HG02678 (cell line): ENCODE results near the gene SRP14.
"Not testable (repeated sequence)": the region's sequence is repeated elsewhere in the genome, so short reads cannot be mapped to it uniquely, and the experiment has no call there.

Source experiments
- ATAC-seq: cut with Tn5 transposase; IDR thresholded peaks from one replicate; pipeline ENCODE4 v1.9.1; 2021; ENCODE audit warnings: mild to moderate bottlenecking, moderate library complexity; ENCODE audit not compliant: unreplicated experiment

SRP14 gene, protein sequence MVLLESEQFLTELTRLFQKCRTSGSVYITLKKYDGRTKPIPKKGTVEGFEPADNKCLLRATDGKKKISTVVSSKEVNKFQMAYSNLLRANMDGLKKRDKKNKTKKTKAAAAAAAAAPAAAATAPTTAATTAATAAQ

DNA sequence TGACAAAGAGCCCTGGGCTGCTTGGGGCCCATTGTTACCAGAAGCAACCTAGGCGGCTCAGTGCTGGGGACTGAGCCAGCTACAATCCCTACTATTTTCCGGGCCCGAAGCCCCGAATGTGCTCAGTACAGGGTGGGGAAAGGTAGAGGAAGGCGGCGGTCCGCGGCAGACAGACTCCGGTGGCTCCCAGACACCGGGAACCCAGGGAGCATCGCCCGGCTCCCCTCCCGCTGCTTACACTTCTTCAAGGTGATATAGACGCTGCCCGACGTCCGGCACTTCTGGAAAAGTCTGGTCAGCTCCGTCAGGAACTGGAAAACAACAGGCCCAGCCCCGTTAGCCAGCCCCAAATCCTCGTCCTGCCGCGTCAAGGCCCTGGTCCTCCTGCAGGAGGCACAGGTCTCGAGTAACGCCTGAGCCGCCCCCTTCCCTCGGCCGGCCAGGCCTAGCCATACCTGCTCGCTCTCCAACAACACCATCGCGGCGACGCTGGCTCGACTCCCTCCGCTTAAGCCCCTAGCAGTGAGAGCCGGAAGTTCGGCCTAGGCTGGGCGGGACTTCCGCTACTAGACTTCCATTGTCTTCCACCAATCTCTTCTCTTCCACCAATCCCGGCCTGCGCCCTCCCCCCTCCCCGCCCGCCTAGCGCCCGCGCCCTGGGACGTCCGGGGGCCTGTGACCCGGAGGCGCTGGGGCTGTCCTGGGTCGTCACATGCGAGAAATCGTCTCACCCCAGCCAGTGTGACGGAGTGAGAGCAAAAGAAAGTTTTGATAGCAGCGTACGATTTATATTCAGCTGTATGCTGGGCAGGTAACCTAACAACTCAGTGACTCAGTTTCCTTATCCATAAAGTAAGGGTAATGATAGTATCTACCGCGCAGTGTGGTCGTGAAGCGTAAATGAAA, at the start of gene SRP14:
Gene SRP14, minus strand, starts transcription at position 544 of the 906 bp plus-strand sequence. Its CDS starts 65 bp downstream, at position 479.
- peak; percentile 94 for ATAC-seq

DNA sequence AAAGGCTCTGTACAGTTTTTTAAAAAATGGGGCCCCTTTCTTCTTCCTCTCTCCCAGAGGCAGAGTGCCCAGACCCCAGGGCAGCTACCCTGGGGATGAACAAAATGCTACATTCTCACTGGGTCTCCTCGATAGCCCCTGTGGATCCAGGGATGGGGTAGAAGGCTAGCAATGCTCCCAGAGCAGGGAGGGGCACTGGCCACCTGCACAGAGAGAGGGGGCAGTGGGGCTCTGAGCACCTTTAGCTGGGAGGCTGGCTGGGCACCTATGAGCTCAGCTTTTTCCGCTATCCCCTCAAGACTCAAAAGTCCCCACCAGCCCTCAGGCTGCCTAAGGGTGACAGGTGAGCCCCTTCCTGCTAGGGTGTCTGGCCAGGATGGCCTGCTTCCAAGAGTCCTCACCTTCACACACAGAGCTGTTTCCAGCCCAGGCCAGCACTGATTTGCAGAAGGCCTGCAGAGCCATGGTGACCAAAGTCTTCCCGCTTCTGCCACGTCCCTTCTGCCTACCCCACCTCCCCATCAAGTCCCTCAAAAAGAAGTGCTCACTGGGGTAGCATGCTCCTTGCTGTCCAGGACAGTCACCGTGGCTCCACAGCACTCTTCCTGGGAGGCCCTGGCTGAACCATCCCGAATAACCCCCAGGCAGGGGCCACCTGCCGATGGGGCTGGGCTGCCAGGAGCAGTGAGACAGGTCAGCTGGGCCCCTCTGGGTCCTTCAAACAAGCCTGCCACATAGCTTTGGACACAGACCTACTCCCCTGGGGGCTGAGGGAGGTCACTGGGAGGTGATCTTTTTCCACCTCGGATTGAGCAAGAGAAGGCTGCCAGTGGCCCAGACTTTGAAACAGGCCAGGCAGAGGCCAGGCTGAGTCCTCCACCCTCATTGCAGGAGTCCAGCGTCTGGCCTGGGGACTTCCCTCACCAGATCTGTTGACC, 49.3 kb upstream of the SRP14 start:
- ATAC-seq = no peak

DNA sequence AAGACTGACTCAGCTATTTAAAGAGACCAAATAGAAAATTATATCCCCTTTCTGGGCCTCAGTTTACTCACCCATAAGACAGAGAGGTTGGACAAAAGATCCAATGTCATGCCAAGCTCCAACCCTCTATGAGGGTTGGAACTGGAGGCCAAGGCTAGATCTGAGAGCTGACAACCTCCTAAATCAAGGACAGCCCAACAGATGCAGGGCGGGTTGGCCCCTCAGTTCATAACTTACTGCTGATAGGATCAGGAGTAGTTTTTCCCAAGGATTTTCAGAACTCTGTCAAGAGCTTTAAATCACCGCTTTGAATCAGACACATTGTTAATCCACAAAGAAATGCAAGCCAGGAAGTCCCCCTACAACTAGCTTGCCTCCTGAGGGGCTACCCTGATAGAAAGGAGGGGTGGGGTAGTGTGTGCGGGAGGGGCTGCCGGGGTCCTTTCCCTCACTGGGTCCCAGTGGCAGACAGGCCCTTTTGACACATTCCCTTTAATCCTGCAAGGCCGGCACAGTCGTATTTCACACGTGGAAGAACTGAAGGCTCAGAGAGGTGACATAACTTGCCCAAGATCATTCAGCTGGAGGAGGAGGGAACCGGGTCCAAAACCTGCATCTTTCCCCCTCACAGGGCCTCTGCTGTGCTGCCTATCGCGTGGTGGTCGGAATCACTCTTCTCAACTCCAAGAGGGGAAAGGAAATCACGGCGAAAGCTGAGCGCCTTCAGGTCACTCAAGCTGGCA, 48.3 kb upstream of the SRP14 start:
- ATAC-seq = no peak

DNA sequence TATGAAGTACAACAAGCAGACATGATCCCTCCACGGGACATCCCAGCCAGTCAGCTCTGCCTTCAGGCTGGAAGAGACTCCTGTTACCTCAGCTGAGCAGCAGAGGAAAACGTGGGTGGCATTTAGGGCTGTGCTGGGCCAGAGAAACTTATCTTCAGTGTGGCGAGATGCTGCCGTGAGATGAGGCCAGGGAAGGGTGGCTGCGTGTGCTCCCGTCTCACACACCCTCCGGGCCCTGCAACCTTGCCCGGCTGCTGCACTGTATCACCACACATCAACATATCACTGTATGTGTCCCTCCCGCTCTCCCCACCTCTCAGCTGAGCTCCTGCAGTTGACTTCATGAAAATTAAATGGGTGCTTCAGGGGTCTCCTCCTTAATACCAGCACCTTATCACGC, 46.3 kb upstream of the SRP14 start:
- no peak for ATAC-seq

DNA sequence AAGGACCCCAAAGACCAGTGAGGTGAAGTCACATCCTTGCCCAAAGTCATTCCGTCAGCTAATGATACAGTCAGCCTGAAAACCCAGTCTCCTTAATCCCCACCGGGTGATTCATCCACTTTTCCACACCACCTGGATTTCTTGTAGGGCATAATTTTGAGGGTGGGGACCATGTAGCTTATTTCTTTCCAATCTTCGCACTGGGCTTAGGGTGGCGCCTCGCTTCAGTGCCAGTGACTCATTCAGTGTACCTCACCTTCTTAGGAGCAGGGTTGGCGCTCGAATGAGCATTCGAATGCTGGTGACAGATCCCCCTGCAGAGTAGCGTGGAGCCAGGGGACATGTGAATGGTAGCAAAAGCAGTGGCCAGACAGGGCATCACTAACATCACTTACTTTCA, 45.7 kb upstream of the SRP14 start:
- ATAC-seq = no peak

DNA sequence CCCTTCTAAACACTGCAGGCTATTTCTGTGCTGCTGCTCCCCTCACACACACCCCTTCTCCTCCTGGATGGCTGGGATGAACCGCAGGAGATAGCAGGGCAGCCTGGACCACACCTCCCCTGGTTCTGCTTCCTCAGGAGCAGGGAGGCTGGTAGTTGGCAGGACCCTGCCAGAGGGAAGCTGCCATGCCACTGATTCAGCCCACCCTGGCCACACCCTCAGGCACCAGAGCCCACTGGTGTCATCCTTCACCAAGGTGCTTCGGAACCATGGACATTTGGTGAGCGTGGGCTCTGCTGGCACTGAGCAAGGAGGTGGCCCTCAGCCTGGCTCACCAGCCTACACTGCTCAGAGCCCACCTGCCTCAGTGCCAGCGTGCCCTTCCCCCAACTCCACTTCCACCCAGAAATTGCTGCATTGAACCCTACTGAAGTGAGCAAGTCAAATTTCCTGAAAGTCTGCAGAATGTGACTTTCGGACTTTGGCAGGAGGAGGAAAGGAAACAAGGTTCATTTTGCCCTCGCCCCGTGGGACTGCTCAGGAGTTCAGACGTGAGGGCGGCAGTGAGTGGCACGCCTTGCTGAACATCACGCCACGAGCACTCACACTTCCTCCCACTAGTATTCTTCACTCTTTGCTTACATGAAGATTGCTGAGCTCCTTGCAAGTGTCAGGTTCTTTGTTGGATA, 43.4 kb upstream of the SRP14 start:
- ATAC-seq = no peak

DNA sequence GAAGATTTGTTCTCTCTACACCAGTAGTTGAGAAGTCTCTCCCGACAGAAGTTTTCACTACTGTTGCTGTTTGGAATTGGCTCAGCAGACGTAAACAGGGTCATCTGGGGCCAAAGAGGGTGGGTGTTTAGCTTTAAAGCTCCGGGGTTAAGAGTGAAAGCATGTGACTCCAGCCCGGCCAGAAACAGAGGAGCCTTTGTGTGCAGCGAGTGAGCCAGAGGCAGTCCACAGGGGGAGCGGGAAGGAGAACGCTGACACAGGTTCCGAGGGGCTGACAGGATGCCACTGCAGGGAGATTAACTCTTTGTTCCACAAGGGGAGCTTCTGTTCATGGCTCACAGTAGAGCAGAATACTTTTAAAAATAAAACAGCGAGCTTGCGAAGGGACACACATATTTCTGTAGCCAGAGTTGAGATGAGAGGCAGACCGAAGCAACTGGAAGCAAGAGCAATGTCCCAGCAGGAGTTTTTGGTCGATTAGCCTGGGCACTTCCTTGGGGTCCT, 42.8 kb upstream of the SRP14 start:
- ATAC-seq = peak; percentile 49

DNA sequence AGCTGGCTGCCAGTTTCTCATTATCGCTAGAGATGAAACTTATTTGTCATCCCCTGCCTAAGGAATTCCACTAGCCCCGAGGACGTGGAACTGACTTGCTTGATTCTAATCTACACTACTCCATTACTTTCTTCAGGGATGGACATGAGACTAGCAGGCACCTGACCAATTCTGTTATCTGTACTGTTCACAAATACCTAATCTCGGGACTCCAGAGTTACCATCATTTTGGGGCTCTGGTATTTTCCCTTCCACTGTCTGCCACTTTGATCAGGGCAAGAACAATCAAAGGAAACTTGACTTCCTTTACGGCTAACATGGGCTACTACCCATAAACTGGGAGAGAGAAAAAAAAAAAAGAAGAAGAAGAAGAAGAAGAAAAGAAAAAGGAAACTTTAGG, 41.9 kb upstream of the SRP14 start:
- no peak for ATAC-seq

DNA sequence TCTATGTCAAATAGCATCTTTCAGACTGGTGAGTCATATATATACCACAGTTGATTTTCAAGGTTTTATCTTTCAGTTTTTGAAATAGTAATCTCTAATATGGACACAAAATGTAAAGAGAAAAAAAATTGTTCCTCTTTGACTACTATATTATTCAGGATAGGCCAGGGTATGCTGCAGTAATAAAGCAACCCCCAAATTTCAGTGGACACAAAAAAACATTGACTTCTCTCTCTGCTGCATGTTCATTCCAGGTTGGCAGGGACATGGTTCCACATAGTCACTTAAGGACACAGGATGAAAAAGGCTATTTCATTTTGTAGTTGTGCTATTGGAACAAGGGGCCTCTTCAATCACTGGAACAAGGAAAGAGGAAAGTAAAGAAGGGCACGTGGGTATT, 41.1 kb upstream of the SRP14 start:
- no peak for ATAC-seq

DNA sequence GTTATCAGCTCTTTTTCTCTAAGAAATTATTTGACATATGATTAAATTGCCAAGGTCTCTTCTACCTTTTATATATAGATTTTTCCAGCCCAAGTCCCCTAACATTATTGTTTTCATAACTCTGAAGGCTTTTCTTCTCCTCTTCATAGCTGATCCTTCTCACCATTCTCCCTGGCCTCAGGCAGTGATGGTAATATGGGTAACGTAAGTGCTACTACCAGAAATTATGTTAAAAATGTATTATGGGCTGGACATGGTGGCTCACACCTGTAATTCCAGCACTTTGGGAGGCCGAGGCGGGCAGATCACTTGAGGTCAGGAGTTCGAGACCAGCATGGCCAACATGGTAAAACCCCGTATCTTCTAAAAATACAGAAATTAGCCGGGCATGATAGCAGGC, 40.5 kb upstream of the SRP14 start:
- ATAC-seq = no peak

DNA sequence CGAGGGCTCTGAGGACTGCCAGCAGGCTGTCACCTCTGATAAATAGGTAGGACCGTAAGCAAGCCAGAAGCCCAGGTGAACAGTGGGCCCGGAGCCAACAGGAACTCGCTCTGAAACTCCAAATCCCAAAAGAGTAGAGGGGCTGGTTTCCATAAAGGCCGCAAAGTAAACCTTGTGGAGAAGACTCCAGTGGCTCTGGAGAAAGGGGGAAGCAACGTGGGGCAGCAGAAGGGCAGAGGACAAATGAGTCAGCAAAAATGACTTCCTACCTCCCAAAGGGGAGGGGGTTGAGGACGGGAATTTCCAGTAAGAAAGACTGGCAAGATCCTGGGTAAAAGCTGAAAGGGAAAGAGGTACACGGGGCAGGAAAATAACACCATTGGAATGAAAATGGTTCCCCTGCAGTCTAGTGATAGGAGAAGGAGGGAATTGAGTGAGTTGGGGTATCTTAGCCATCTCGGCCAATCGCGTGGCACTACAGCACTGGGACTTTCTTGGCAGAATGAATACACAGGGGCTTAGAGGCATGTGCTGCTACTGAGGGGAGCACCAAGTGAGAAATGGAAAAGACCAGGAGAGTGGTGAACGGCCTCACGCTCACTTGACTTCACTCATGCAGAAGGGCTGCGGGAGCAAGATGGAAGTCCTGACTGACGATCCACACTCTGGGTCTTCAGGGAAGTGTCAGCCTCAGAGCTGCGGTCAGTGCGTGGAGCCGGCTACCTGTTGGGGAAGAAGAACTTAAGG, 36.5 kb upstream of the SRP14 start:
- no peak for ATAC-seq

DNA sequence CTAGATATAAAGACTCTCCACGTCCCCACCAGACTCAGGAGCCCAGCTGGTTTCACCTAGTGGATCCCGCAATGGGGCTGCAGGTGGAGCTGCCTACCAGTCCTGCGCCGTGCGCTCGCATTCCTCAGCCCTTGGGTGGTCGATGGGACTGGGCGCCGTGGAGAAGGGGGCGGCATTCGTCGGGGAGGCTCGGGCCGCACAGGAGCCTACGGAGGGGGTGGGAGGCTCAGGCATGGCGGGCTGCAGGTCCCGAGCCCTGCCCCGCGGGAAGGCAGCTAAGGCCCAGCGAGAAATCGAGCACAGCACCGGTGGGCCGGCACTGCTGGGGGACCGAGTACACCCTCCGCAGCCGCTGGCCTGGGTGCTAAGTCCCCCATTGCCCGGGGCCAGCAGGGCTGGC, 35.7 kb upstream of the SRP14 start:
- not testable (repeated sequence) for ATAC-seq

DNA sequence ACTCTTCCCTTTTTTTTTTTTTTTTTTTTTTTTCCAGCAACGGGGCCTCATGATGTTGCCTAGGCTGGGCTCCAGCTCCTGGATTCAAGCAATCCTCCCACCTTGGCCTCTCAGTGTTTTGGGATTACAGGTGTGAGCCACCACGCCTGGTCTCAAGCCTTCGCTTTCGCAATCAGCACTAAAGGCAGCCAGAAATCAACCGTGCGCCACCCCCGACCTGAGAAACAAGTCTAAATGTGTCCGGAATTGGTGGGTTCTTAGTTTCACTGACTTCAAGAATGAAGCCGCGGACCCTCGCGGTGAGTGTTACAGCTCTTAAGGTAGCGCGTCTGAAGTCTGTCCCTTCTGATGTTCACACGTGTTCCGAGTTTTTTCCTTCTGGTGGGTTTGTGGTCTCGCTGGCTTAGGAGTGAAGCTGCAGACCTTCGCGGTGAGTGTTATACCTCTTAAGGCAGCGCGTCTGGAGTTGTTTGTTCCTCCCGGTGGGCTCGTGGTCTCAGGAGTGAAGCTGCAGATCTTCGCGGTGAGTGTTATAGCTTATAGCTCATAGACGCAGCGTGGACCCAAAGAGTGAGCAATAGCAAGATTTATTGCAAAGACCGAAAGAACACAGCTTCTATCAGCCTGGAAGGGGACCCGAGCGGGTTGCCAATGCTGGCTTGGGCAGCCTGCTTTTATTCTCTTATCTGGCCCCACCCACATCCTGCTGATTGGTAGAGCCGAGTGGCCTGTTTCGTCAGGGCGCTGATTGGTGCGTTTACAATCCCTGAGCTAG, 34.9 kb upstream of the SRP14 start:
- not testable (repeated sequence) for ATAC-seq

DNA sequence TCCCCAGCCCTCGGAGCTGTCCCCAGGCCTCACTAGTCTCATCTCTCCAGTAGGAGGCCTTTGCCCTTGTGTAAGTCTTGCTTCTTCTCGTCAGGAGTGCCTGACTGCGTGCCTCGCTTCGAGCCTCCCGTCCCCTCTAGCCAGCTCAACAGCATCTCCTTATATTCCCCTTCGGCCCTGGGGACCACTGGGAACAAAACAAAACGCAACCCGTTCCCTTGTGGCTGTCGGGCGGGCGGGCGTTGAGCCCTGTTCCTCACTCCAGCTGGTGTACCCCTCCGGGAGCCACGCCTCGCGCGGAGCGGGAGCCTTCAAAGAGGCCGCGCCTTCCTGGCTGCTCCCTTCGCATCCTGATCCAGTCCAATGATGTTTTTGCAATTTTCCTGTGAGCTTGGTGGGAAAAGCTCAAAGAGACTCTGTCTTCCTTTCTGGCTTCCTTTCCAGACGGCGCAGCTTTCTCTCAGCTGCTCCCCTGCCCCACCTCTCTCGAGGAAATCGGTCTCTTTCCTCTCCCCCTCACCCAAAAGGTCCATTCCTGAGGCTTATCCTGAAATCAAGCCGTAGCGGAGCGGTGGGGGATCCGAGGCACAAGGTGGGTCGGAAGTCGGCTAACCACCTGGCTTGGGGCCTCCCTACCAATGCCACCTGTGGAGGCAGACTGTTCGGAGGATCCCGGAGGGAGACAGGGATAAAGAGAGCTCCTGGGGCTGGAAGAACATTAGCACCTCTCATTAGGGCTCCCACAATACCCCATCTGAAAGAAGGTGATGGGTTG, 33.4 kb upstream of the SRP14 start:
- no peak for ATAC-seq

DNA sequence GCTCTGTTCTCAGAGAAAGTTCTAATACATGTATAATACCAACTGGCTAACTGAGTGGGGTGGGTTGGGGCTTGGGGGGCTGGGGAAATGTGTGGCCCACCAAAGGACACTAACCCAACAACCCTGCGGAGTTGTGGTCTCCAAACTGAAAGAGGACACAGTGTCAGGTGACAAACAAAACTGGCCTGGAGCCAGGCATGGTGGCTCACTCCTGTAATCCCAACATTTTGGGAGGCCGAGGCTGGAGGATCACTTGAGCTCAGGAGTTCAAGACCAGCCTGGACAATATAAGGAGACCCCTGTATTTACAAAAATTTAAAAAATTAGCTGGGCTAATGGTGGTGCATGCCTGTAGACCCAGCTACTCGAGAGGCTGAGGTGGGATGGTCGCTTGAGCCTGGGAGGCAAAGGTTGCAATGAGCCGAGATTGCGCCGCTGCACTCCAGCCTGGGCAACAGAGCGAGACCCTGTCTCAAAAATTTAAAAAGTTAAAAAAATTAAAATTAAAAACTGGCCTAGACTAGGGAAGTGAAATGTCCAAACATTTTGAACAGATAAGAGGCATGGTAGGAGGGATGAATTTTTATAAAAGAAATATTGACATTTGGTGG, 31.7 kb upstream of the SRP14 start:
- no peak for ATAC-seq

DNA sequence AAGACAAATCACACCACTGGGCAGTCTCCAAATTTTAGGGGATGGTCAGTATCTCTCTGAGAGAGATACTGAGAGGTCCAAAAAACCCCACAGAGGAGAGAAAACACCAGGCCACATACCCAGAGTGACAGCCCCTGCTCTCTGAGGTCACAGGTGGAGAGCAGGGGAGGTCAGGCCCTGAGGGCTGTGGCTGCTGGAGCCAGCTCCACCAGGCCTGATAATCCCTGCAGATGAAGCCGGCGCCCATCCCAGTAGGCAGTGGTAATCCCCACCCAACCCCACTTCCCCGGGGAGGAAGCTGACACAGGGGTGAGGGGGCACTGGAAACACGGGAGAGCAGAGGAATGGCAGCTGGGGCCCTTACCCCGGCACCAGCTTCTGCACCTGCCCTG, 31.2 kb upstream of the SRP14 start:
- no peak for ATAC-seq
